Stomach (tissue), 9 donors: ENCODE results near the gene TSC1. TPM values are rescaled to one million over a fixed set of nuclear protein-coding genes. Genes with fewer than 3 reads are reported as not detected.

ENCODE experiments used
- DNase-seq, 2 donors: peaks; one replicate each; pipeline versions ENCODE4 v3.0.0 to v3.0.0-alpha.2; 2013 to 2019
- H3K27ac ChIP-seq, 5 donors: fragments of 200-600 bp in 4 of 5; sonication (generic) in 4 of 5; one replicate each; pipeline ENCODE4 v1.5.1; 2013 to 2019; ENCODE audit warnings: mild to moderate bottlenecking in 1 of 5, moderate library complexity in 1 of 5
- H3K27me3 ChIP-seq, 3 donors: fragments of 200-600 bp; sonication (generic); one replicate each; pipeline ENCODE4 v1.5.1; 2017 to 2019; ENCODE audit warnings: mixed run types in 1 of 3
- H3K36me3 ChIP-seq, 4 donors: fragments of 200-600 bp; sonication (generic); 1 replicate in 3 of 4; 2 replicates in 1 of 4; pipeline ENCODE4 v1.5.1; 2016 to 2019
- H3K4me1 ChIP-seq, 4 donors: fragments of 200-600 bp; sonication (generic); one replicate each; pipeline ENCODE4 v1.5.1; 2016 to 2019
- H3K4me3 ChIP-seq, 4 donors: fragments of 200-600 bp; sonication (generic) in 3 of 4; one replicate each; pipeline ENCODE4 v1.5.1; 2016 to 2019; ENCODE audit warnings: mild to moderate bottlenecking in 1 of 4
- H3K9me3 ChIP-seq, 4 donors: fragments of 200-600 bp; sonication (generic); one replicate each; pipeline ENCODE4 v1.5.1; 2016 to 2019
- CTCF ChIP-seq, 7 experiments: fragments of 450-650 bp in 4 of 7; fragments of 200-600 bp in 3 of 7; sonication (generic) in 3 of 7; IDR thresholded peaks; one replicate each; pipeline ENCODE4 v1.5.1; 2016 to 2019; ENCODE audit warnings: antibody characterized with exemption in 7 of 7, control low read depth in 2 of 7, mild to moderate bottlenecking in 1 of 7
- EP300 ChIP-seq: sonication (generic); formaldehyde crosslinking; IDR thresholded peaks from one replicate; pipeline ENCODE4 v1.6.1; 2017; ENCODE audit warnings: antibody characterized with exemption
- POLR2A ChIP-seq, 4 donors: fragments of 450-650 bp; IDR thresholded peaks; one replicate each; pipeline ENCODE4 v1.6.1; 2016; ENCODE audit warnings: antibody characterized with exemption in 4 of 4, control low read depth in 2 of 4, mild to moderate bottlenecking in 1 of 4, moderate library complexity in 1 of 4
- POLR2AphosphoS5 ChIP-seq, 3 donors: sonication (generic); formaldehyde crosslinking; IDR thresholded peaks; one replicate each; pipeline ENCODE4 v1.6.1; 2016; ENCODE audit warnings: antibody characterized with exemption in 3 of 3
- WGBS, 5 donors: extraction: QIAGEN DNeasy Blood & Tissue Kit in 3 of 5; methylation state at CpG; one replicate each; pipeline versions ENCODE4 v1.1.5 to v1.1.7; 2013 to 2018; 5-methylcytosine and 5-hydroxymethylcytosine counted together
- intact Hi-C: fragments of 100-400 bp; cut with DNase I; formaldehyde crosslinking; loops from one replicate; pipeline ENCODE4 v1.15.1; 2023; ENCODE audit warnings: low total_unique reads
- polyA plus RNA-seq, 3 donors: library from polyadenylated mRNA; stranded (reverse); fragments of 200-250 nt; gene quantifications; one replicate each; pipeline ENCODE4 v1.2.3, GENCODE V29; 2013
- total RNA-seq, 5 donors: library from RNA; depleted of rRNA; stranded (reverse); fragments of >200 nt; gene quantifications; one replicate each; pipeline versions ENCODE4 v1.1.0 to v1.2.3, GENCODE V29; 2014 to 2016
- donor health status: healthy with polysubstance abuse.
- donor health status: Bipolar disorder and iron deficiency.
- donor health status: healthy.

The TSC1 gene
- total and polyA plus RNA-seq, 8 donors = 6.7 to 120 (median 32.8) TPM

- no peak for DNase-seq
- H3K9me3 ChIP-seq = no peaks in the 10 kb centered on the region
- no peaks in the 10 kb centered on the region for H3K36me3 ChIP-seq
- peaks cover 0 to 86% (median 23%) of the 10 kb centered on the region in 3 donors for H3K27me3 ChIP-seq
- H3K4me1 ChIP-seq = peaks cover 0 to 3% (median 0%) of the 10 kb centered on the region in 4 donors
- H3K27ac ChIP-seq = no peak overlapping the region
- intact Hi-C loops = no loop called here
- no peak overlapping the region for H3K4me3 ChIP-seq
- TF ChIP-seq EP300 (no peak), POLR2A (IDR thresholded peaks at IDR 0.05) (no peak), CTCF (IDR thresholded peaks at IDR 0.05) (no peak), POLR2AphosphoS5 (IDR thresholded peaks at IDR 0.05) (no peak)
- WGBS, 5 donors = 82 to 85% (median 84%) methylated on average over 13 to 14 of the region's 14 CpGs
Observed at GRCh38 chr9:132988244-132989013, 44.0 kb upstream of the TSC1 start.

GRCh38 chr9:132986640-132987620 lies 42.5 kb upstream of the TSC1 start:
- no peak overlapping the region for H3K4me3 ChIP-seq
- DNase-seq = no peak
- no peak overlapping the region for H3K27ac ChIP-seq
- 36 to 60% (median 53%) methylated on average over 24 to 26 of the region's 26 CpGs for WGBS, 5 donors
- H3K4me1 ChIP-seq = no peaks in the 10 kb centered on the region
- no peaks in the 10 kb centered on the region for H3K36me3 ChIP-seq
- no peaks in the 10 kb centered on the region for H3K9me3 ChIP-seq
- intact Hi-C loops = no loop called here
- TF ChIP-seq POLR2A (IDR thresholded peaks at IDR 0.05) = no peak
- TF ChIP-seq CTCF (IDR thresholded peaks at IDR 0.05) = no peak
- TF ChIP-seq EP300 = no peak
- no peak for TF ChIP-seq POLR2AphosphoS5 (IDR thresholded peaks at IDR 0.05)
- H3K27me3 ChIP-seq = peaks cover 0 to 83% (median 21%) of the 10 kb centered on the region in 3 donors

- Histone ChIP-seq H3K4me1 (no peaks in the 10 kb centered on the region), H3K27me3 (peaks cover 0 to 83% (median 14%) of the 10 kb centered on the region in 3 donors), H3K9me3 (no peaks in the 10 kb centered on the region), H3K36me3 (no peaks in the 10 kb centered on the region), H3K4me3 (no peak overlapping the region), H3K27ac (no peak overlapping the region)
- no peak for TF ChIP-seq POLR2A (IDR thresholded peaks at IDR 0.05)
- TF ChIP-seq EP300 = no peak
- no peak for TF ChIP-seq CTCF (IDR thresholded peaks at IDR 0.05)
- no peak for TF ChIP-seq POLR2AphosphoS5 (IDR thresholded peaks at IDR 0.05)
- intact Hi-C loops = no loop called here
- DNase-seq = no peak
- 80 to 87% (median 81%) methylated on average over 10 to 13 of the region's 13 CpGs for WGBS, 5 donors
Observed at GRCh38 chr9:132986114-132986513, 41.7 kb upstream of the TSC1 start.

DNA sequence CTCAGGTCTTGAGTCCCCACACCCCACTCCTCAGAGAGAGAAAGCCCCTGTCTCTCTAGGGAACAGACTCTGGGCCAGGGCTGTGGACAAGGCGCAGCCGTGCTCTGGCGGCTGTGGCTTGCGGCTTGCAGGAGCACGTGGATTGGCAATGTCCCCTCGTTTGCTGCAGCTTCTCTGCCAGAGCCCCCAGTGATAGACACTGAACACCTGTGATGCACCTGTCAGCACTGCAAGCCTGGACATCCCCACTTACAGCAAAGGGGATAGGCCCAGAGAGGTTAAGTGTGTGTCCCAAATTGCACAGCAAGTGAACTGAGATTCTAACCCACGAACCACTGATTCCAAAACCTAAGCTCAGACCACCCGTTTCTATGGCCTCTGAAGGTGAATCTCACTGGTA lies 41.1 kb upstream of the TSC1 start:
- WGBS, 5 donors = 76 to 88% (median 83%) methylated on average over 2 to 8 of the region's 8 CpGs
- intact Hi-C loops = no loop called here
- Histone ChIP-seq H3K36me3 (no peaks in the 10 kb centered on the region), H3K4me1 (no peaks in the 10 kb centered on the region), H3K4me3 (no peak overlapping the region), H3K9me3 (no peaks in the 10 kb centered on the region), H3K27me3 (peaks cover 0 to 83% (median 20%) of the 10 kb centered on the region in 3 donors), H3K27ac (no peak overlapping the region)
- no peak for DNase-seq
- TF ChIP-seq CTCF (IDR thresholded peaks at IDR 0.05) (no peak), POLR2A (IDR thresholded peaks at IDR 0.05) (no peak), POLR2AphosphoS5 (IDR thresholded peaks at IDR 0.05) (no peak), EP300 (no peak)
